SIG-M5 (cell line): Measurements from ENCODE around the gene KLHL11.
"Not testable (repeated sequence)": the region's sequence is repeated elsewhere in the genome, so short reads cannot be mapped to it uniquely, and the experiment has no call there.

Experiments used
- DNase-seq: peaks from one replicate; lab custom pipeline; 2025; lab: John Stamatoyannopoulos, UW

KLHL11 gene

DNA sequence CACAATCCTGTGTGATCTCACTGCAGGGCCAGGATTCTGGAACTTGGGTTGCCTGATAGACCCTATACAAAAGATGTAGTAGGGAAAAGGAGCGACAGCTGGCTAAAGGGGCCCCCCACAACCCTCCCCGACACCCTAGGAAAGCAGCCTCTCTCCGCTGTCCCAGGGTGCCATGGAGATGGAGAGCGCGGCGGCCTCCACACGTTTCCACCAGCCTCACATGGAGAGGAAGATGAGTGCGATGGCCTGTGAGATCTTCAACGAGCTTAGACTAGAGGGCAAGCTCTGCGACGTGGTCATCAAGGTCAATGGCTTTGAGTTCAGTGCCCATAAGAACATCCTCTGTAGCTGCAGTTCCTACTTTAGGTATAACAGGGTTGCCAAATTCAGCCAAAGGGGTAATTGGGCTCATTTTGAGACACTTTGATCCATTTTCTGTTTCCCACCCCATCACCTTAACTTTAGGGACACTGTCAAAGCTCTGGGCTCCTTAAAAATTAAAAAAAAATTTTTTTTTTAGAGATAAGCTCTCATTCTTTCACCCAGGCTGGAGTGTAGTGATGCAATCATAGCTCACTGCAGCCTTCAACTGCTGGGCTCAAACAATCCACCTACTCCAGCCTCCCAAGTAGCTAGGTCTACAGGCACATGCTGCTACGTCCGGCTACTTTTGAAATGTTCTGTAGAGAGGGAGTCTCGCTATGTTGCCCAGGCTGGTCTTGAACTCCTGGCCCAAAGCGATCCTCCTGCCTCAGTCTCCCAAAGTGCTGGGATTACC lies 27.3 kb downstream of the KLHL11 start, which contains the start of gene KLHL10:
Gene KLHL10 (plus strand): TSS at position 65 of the 778 bp plus-strand sequence. CDS start 108 bp downstream, at position 173.
- no peak for DNase-seq

DNA sequence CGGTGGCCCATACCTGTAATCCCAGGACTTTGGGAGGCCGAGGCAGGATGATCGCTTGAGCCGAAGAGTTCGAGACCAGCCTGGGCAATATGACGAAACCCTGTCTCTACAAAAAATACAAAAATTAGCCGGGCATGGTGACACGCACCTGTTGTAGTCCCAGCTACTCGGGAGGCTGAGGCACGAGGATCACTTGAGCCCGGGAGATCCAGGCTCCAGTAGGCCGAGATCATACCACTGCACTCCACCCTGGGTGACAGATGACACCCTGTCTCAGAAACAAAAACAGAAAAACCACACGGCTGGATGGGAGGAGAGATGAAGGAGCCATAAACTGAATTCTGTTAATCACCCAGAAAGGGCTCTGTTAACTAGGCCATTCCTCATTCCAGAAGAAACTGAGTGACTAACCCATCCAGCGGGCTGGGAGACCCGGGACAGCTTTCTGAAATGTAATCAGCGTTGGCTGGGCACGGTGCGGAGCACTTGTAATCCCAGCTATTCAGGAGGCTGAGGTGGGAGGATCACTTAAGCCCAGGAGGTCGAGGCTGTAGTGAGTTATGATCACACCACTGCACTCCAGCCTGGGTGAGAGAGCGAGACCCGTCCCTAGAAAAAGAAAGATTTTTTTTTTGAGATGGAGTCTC lies 28.6 kb downstream of the KLHL11 start:
- DNase-seq: no peak

DNA sequence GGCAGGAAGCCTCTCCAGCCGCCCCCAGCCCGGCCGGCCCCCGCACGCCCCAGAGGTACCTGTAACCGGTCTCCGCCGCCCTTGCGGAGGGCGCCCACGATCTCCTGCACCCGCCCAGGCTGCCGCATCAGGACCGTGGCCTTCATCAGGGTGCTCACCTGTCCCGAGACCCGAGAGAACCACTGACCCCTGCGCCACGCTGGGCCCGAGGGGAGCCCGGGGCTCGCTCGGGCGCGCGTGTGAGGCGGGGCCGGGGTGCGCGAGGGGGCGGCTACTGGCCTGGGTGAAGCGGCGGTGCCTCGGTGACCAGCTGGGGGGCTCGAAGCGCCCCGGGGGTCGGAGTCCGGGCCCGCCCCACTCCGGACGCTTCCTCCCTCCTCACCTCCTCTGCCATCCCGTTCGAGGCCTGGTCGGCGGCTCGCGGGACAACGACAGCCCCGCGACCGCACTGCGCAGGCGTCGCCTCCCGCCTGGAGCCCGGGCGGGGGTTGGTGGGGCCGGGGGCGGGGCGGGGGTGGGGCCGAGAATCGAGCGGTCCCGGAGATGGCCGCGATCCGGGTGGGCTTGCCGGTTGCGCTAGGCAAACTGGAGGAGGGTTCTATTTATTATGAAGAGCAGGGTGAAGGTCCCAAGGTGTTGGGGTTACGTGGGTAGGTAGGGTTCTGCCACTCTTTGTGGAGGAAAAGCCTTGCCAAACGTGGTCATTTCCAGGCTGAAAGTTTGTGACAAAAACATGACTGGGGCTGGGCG lies 29.2 kb downstream of the KLHL11 start, which contains the start of gene NT5C3B:
Gene NT5C3B (minus strand): TSS at position 433 of the 750 bp plus-strand sequence. CDS start 39 bp downstream, at position 394.
- no peak for DNase-seq

DNA sequence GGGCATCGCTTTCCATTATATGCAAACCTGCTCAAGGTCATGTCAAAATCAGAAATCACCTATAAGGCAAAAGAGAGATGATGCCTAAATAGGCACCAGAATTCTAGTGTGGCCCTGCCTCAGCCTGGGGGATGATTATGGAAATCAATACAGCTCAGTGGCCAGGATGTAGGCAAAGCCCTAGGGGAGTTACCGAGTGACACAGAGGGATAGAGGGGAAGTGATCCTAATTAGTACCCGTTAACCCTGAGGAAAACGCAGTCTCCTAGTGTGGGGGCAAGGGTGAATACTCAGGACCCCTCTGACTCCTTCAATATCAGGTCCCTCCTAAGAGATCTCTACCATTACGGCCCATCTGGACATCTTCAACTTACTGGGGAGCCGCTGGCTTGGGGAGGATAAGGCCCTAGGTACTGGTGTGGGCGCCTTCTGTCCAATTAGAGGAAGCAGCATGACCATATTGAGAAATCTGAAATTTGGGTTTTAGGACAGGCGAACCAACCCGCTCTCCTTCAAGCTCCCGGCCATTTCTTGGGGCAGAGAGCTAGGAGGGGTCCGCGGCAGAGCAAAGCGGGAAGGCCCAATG lies 29.9 kb downstream of the KLHL11 start:
- DNase-seq: no peak

DNA sequence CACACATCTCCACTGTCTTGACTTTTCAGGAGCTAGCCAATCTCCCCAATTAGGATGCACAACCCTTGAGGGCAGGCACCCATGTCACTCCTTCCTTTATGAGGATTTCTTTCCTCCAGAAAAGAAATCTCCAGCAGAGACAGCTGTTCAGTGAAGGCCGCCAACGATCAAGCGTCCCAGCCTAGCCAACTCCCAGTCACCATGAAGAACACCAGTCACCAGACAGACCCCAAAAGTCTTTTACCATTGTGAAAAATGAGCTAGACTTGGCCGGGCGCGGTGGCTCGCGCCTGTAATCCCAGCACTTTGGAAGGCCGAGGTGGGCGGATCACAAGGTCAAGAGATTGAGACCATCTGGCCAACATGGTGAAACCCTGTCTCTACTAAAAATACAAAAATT lies 35.3 kb downstream of the KLHL11 start:
- DNase-seq: not testable (repeated sequence)

DNA sequence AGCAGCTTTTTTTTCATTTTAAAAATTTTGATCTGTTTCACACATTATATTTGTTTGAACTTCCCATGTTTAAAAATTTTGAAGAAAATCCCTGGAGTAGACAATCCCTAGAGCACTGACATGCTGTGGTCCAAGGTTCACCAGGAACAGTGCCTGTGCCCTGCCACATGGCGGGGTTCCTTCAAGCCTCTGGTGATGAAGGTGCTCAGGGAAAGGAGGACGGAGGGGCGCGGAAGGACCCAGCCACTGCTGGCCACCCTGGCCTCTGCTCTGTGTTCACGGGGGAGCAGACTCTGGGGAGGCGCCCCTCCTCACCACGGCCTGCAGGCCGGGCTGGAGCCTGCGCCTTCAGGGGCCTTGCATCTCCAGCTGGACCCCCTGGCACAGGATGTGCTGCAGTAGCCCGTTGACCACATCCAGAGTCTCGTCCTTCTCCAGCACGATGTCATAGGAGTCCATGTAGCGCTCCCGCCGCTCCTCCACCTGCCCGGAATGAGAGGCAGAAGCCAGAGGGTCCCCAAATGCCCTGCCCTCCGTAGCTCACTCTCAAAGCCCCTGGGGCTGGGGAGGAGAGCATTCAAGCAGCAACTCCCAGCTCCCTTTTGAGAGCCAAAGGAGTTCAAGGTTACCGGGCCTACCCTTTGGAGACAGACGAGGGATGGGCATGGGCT lies 39.9 kb downstream of the KLHL11 start:
- no peak for DNase-seq

DNA sequence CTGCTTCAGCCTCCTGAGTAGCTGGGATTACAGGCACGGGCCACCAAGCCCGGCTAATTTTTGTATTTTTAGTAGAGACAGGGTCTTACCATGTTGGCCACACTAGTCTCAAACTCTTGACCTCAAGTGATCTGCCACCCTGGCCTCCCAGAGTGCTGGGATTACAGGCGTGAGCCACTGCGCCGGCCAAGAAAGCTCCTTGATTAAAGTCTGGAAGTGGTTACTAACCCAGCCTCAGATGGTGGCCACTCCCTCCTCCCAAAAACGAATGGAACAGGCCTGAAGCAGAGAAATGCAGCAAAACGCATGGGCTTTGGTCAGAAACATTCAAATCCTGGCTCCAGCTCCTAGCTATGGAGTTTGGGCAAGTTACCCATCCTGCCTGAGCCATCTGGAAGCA lies 41.1 kb downstream of the KLHL11 start:
- no peak for DNase-seq

DNA sequence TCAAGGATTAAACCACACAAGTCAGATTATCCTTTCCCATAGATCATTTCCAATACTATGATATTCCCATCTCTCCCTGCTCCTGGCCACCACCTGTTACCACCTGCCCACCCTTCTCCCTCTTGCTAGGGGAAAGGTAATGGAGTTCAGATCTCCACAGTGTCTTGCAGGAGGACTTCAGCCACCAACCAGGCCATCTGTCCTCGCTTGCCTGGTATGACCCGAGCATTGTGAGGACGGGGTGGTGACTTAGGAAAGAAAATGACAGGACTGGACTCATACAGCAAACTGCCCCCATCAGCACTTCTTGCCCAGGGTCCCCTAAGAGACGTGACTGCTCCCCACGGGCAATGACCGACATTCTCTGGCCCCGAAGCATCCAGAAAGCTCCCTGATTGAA lies 41.6 kb downstream of the KLHL11 start:
- DNase-seq: no peak

DNA sequence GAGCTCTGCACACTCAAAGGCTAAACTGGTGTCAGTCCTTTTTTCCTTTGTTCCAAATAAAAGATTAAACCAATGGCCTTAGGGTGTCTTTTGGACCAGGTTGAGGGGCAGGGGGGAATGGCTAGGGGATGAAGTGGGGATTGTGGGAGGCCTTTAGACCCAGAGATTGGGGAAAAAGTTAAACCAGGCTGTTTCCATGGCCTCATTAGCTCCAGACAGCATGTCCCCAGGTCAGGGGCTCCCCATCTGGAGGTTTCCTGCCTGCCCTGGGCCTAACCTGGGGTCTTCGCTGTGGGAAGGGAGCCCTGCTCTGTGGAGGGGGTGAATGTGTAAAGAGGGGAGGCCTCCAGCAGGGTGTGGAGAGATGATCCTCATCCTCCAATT lies 42.1 kb downstream of the KLHL11 start:
- no peak for DNase-seq

DNA sequence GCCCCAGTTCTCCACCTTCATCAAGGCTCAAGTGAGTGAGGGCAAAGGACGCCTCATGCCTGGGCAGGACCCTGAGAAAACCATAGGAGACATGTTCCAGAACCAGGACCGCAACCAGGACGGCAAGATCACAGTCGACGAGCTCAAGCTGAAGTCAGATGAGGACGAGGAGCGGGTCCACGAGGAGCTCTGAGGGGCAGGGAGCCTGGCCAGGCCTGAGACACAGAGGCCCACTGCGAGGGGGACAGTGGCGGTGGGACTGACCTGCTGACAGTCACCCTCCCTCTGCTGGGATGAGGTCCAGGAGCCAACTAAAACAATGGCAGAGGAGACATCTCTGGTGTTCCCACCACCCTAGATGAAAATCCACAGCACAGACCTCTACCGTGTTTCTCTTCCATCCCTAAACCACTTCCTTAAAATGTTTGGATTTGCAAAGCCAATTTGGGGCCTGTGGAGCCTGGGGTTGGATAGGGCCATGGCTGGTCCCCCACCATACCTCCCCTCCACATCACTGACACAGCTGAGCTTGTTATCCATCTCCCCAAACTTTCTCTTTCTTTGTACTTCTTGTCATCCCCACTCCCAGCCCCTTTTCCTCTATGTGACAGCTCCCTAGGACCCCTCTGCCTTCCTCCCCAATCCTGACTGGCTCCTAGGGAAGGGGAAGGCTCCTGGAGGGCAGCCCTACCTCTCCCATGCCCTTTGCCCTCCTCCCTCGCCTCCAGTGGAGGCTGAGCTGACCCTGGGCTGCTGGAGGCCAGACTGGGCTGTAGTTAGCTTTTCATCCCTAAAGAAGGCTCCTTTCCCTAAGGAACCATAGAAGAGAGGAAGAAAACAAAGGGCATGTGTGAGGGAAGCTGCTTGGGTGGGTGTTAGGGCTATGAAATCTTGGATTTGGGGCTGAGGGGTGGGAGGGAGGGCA lies 42.7 kb downstream of the KLHL11 start:
- no peak for DNase-seq

DNA sequence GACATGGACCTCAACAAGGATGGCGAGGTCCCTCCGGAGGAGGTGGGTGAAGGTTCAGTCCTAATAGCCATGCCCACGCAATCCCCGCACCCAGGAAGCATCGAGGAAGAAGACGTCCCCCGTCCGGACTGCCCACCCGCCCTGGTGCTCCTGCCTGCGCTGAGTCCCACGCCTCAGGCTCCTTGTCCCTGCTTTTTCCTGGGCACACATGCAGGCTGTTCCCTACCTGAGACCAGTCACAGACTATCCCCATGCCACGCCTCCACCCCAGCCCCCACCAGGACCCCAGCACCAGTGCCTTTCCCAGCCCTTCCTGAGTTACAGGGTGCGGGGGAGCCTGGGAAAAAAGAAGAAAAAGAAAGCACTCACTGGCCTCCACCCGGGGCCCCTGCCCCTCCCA lies 43.4 kb downstream of the KLHL11 start:
- no peak for DNase-seq

DNA sequence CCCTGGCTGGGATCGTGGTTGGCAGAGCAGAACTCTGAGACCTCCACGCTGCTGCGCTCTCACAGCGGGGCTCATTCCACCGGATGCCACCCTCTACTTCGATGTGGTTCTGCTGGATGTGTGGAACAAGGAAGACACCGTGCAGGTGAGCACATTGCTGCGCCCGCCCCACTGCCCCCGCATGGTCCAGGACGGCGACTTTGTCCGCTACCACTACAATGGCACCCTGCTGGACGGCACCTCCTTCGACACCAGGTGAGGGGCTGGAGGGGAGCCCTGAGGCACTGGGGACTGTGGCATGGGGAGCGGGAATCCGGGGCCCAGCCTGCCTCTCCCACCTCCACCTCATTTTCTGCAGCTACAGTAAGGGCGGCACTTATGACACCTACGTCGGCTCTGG lies 47.2 kb downstream of the KLHL11 start:
- DNase-seq: no peak

DNA sequence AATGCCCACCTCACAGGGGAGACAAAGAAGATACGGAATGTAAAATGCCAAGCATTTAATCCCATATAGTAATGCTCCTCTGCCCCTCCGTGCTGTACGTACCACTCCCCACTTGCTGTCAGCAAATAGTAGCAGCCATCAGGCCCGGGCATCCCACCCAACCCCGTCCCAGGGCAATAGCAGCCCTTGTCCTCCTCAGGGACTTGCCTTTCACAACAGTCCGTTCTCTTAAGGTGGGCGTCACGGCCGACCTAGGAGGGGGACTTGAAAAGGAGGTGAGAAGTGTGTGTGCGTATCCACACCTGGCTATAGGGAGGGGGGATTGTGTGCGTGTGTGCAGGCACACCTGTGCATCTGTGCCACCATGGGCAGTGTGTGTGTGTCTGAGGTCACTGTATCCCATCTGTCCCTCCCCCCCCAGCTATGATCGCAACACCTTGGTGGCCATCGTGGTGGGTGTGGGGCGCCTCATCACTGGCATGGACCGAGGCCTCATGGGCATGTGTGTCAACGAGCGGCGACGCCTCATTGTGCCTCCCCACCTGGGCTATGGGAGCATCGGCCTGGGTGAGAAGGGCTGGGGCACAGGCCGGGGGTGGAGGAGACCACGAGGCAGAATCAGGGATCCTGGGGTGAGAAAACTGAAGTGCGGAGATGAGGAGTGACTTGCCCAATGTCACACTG lies 48.4 kb downstream of the KLHL11 start:
- no peak for DNase-seq

DNA sequence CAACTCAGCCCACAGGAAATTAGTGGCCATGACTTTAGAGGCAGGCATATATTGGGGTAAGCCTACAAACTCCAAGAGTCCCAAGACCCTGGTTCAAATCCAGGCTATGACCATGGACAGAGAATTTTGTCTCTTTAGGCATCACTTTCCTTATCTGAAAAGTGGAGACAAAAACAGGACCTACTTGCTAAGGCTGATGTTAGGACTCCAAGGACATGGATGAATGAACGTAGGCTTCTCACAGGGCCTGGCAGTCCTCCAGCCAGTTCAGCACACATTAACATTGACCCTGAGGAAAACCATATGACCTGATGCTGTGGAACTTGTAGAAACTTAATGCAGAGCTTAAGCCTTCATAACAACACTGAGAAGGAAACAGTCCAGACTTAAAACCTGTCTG lies 51.0 kb downstream of the KLHL11 start:
- no peak for DNase-seq

DNA sequence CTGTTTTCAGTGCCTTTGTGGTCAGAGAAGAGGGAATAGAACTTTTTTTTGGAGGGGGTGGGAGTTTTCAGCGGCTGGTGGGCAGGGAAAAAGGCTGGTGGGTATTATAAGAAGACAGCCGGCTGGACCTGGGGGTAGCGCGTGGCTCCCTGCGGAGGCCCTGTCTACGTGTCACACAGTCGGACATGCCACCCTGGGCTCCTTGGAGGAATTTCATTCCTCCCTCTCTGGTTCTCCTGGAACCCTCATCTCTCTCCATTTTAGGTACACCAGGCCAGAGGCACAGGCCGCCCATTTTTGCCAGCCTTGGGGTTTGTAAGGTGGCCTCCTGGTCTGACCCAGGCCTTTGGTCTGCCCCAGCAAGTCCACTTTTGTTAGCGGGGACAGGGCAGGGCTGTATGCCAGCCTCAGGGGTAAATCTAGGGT lies 51.5 kb downstream of the KLHL11 start:
- DNase-seq: no peak

DNA sequence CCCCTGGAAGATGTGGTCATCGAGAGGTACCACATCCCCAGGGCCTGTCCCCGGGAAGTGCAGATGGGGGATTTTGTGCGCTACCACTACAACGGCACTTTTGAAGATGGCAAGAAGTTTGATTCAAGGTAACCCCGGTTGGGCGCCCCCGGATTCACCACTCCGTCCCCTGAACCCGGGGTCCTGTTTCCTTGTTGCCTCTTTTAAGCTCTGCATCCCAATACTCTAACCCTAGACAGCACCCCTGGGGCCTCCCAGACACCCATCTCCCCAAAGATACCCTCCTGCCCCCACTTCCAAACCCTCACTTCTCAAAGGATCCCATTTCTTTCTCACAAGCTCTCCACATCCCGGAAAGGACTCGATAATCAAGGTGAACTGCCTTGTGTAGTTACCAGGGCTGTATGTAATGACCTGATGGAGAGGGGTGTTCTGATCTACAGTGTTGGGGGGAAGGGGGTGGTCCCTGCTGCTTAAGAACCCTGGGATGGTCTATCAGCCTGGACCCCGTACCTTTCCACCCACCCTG lies 52.0 kb downstream of the KLHL11 start:
- no peak for DNase-seq

DNA sequence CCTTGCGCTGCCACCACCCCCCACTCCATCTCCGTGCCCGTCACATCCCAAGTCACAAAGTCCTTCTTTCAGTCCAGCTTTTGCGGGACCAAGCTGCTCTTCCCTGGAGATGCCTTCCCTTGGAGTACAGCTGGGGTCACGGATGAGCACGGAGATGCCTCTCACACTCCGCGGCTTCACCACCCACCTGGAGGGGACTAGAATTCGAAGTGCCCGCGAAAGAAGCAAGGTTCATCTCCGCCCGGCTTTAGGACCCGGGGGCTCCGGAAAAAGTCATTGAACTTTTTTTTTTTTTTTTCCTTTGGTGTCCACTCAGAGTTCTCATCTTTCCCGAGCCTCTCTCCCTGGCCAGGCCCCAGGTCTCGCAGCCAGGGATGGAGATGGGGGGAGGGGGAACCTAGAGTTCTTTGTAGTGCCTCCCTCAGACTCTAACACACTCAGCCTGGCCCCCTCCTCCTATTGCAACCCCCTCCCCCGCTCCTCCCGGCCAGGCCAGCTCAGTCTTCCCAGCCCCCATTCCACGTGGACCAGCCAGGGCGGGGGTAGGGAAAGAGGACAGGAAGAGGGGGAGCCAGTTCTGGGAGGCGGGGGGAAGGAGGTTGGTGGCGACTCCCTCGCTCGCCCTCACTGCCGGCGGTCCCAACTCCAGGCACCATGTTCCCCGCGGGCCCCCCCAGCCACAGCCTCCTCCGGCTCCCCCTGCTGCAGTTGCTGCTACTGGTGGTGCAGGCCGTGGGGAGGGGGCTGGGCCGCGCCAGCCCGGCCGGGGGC lies 52.7 kb downstream of the KLHL11 start, which contains the start of gene FKBP10:
Gene FKBP10 (plus strand): TSS at position 624 of the 771 bp plus-strand sequence. CDS start 31 bp downstream, at position 655.
- no peak for DNase-seq

DNA sequence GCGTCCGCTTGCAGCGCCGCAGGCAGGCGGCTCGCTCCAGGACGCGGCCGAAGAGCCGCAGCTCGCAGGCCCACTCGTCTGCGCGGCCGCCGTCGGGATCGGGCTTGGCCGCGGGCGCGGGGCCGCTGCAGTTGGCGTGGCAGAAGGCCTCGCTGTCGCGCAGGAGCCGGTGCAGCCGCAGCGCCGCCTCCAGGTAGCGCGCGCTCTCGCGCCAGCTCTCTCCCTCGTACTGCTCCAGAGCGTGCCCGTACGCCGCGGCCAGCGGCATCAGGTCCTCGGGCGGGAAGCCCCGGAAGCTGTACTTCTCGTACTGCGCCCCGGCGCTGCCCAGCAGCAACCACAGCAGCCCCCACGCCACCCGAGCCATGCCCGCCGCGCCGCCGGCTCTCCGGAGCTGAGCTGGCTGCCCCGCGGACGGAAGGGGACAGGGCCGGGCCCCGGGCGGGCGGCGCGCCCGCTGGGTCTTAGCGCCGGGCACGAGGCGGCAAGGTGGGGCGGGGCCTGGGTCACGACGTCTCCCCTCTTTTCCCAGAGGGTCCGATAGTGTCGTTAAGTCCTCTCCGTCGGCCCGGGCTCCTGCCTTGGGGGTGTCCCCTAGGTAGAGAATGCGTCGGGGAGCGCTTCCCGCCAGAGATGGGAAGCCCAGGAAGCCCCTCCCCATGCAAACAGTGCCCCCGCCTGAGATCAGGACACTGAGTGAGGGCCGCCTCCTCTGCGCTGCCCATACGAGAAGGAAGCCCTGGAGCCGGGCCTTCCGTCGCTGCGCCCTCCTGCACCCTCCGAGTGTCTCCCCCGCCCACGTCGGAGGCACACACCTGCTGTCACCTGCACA lies 53.5 kb downstream of the KLHL11 start, which contains the start of gene P3H4:
Gene P3H4 (minus strand): TSS at position 401 of the 832 bp plus-strand sequence. CDS start 34 bp downstream, at position 367.
- DNase-seq: no peak
